Lung microvascular endothelial cell (primary cell): ENCODE results near the gene OPTC. TPM values are rescaled to one million over a fixed set of nuclear protein-coding genes. Genes with fewer than 3 reads are reported as not detected.

Experiments used
- DNase-seq, 2 donors: peaks; one replicate each; pipeline versions ENCODE4 v3.0.0 to v3.0.0-alpha.2; 2010; ENCODE audit warnings: low read depth in 2 of 2
- total RNA-seq: library from RNA; depleted of rRNA; stranded (reverse); fragments of >200 nt; gene quantifications from 2 replicates; pipeline ENCODE4 v1.2.1, GENCODE V29; 2014

Gene OPTC
- total RNA-seq, 1 donor from 2014 or later = not detected

- peak in 1 of 2 donors; percentile 41 for DNase-seq
Observed at GRCh38 chr1:203465146-203465798, 28.7 kb upstream of the OPTC start.

GRCh38 chr1:203465948-203466347 is 28.0 kb upstream of the OPTC start:
- no peak for DNase-seq

- DNase-seq = peak in 1 of 2 donors; percentile 12
Observed at GRCh38 chr1:203466906-203467549, 26.9 kb upstream of the OPTC start.

- peak in 1 of 2 donors; percentile 29 for DNase-seq
Observed at GRCh38 chr1:203467550-203467921, 26.4 kb upstream of the OPTC start.

- DNase-seq = no peak
Observed at GRCh38 chr1:203468326-203468725, 25.6 kb upstream of the OPTC start.

GRCh38 chr1:203470240-203470639 is 23.7 kb upstream of the OPTC start:
- DNase-seq = no peak

GRCh38 chr1:203471841-203472240 is 22.1 kb upstream of the OPTC start:
- no peak for DNase-seq

GRCh38 chr1:203473281-203473680 is 20.7 kb upstream of the OPTC start:
- DNase-seq = no peak

GRCh38 chr1:203473781-203474305 is 20.1 kb upstream of the OPTC start:
- no peak for DNase-seq

- DNase-seq = no peak
Observed at GRCh38 chr1:203475012-203475981, 18.7 kb upstream of the OPTC start, which contains the start of gene PRELP. Gene PRELP (plus strand): TSS chr1:203475806. CDS start chr1:203483185, 7,379 bp downstream.

GRCh38 chr1:203476216-203476814 is 17.6 kb upstream of the OPTC start:
- DNase-seq = no peak

- DNase-seq = no peak
Observed at GRCh38 chr1:203477748-203478147, 16.2 kb upstream of the OPTC start.

GRCh38 chr1:203478231-203478630 is 15.7 kb upstream of the OPTC start:
- DNase-seq = no peak

GRCh38 chr1:203478986-203479385 is 15.0 kb upstream of the OPTC start:
- no peak for DNase-seq

- DNase-seq = no peak
Observed at GRCh38 chr1:203479646-203480045, 14.3 kb upstream of the OPTC start.

- DNase-seq = no peak
Observed at GRCh38 chr1:203480084-203480483, 13.9 kb upstream of the OPTC start.

GRCh38 chr1:203480525-203481084 is 13.3 kb upstream of the OPTC start:
- DNase-seq = peak; percentile 40 to 66

- no peak for DNase-seq
Observed at GRCh38 chr1:203481196-203481595, 12.8 kb upstream of the OPTC start.

GRCh38 chr1:203486618-203487370 is 7.2 kb upstream of the OPTC start:
- no peak for DNase-seq

- no peak for DNase-seq
Observed at GRCh38 chr1:203488539-203488938, 5.4 kb upstream of the OPTC start.
